Measurements from ENCODE around the gene CNTNAP5.

Gene CNTNAP5

GRCh38 chr2:124602759-124603158 is 577.7 kb downstream of the CNTNAP5 start:
- no peak for TF ChIP-seq CTCF (conservative IDR thresholded peaks at IDR 0.05; ENCODE audit: low read length)
- DNase-seq (ENCODE audit: low read depth) = no peak
- H3K4me3 ChIP-seq (ENCODE audit: low read length) = no peak overlapping the region

GRCh38 chr2:124604940-124605339 is 579.9 kb downstream of the CNTNAP5 start:
- TF ChIP-seq CTCF (conservative IDR thresholded peaks at IDR 0.05; ENCODE audit: low read length) = no peak
- no peak overlapping the region for H3K4me3 ChIP-seq (ENCODE audit: low read length)
- no peak for DNase-seq (ENCODE audit: low read depth)

GRCh38 chr2:124607679-124608078 is 582.6 kb downstream of the CNTNAP5 start:
- no peak overlapping the region for H3K4me3 ChIP-seq (ENCODE audit: low read length)
- no peak for TF ChIP-seq CTCF (conservative IDR thresholded peaks at IDR 0.05; ENCODE audit: low read length)
- no peak for DNase-seq (ENCODE audit: low read depth)

- H3K4me3 ChIP-seq (ENCODE audit: low read length) = no peak overlapping the region
- no peak for DNase-seq (ENCODE audit: low read depth)
- TF ChIP-seq CTCF (conservative IDR thresholded peaks at IDR 0.05; ENCODE audit: low read length) = no peak
Measured at GRCh38 chr2:124609667-124610066, 584.6 kb downstream of the CNTNAP5 start.

- H3K4me3 ChIP-seq (ENCODE audit: low read length) = no peak overlapping the region
- DNase-seq (ENCODE audit: low read depth) = no peak
- TF ChIP-seq CTCF (conservative IDR thresholded peaks at IDR 0.05; ENCODE audit: low read length) = no peak
Measured at GRCh38 chr2:124610141-124610540, 585.1 kb downstream of the CNTNAP5 start.

- DNase-seq (ENCODE audit: low read depth) = no peak
- no peak for TF ChIP-seq CTCF (conservative IDR thresholded peaks at IDR 0.05; ENCODE audit: low read length)
- no peak overlapping the region for H3K4me3 ChIP-seq (ENCODE audit: low read length)
Measured at GRCh38 chr2:124610866-124611265, 585.8 kb downstream of the CNTNAP5 start.

GRCh38 chr2:124623560-124623959 is 598.5 kb downstream of the CNTNAP5 start:
- no peak overlapping the region for H3K4me3 ChIP-seq (ENCODE audit: low read length)
- TF ChIP-seq CTCF (conservative IDR thresholded peaks at IDR 0.05; ENCODE audit: low read length) = no peak
- no peak for DNase-seq (ENCODE audit: low read depth)

All from AG10803 (cell line).